HFFc6 (cell line): ENCODE results near the gene TENM3. TPM values are rescaled to one million over a fixed set of nuclear protein-coding genes. Genes with fewer than 3 reads are reported as not detected.
A peak's percentile ranks its signal among the peaks of the same experiment; 100 is the strongest.

ENCODE experiments used
- DNase-seq: peaks from one replicate; pipeline ENCODE4 v3.0.0-alpha.2; 2018
- H3K27ac Mint-ChIP-seq: 2 replicates; pipeline ENCODE4 v1.8.0; 2020; ENCODE audit warnings: mild to moderate bottlenecking, mixed read lengths
- H3K27me3 Mint-ChIP-seq: 2 replicates; pipeline ENCODE4 v1.8.0; 2021; ENCODE audit warnings: mild to moderate bottlenecking, moderate library complexity, mixed read lengths; ENCODE audit not compliant: insufficient read depth
- H3K36me3 Mint-ChIP-seq: 2 replicates; pipeline ENCODE4 v1.8.0; 2021; ENCODE audit warnings: low read depth, mixed read lengths
- H3K4me1 Mint-ChIP-seq: 2 replicates; pipeline ENCODE4 v1.8.0; 2020; ENCODE audit warnings: low read depth, mixed read lengths
- H3K4me3 Mint-ChIP-seq: 2 replicates; pipeline ENCODE4 v1.8.0; 2020; ENCODE audit warnings: mild to moderate bottlenecking, moderate library complexity, mixed read lengths
- H3K9me3 Mint-ChIP-seq: 2 replicates; pipeline ENCODE4 v1.8.0; 2020; ENCODE audit warnings: mild to moderate bottlenecking, mixed read lengths
- total RNA-seq, 6 experiments: library from RNA; stranded (reverse); fragmentation: NEBNext Ultra II Directional; extraction: Animal tissue kit (Norgen Biotek cat#: 25700); gene quantifications; 2 replicates in 1 of 6; 3 replicates in 5 of 6; pipeline ENCODE4 v1.2.3, GENCODE V29; 2021
- TF ChIP-seq, protein P1 (sequence below): fragments of 200-600 bp; sonication (generic); IDR thresholded peaks from 2 replicates; pipeline ENCODE4 v1.5.0; 2021; ENCODE audit warnings: antibody characterized with exemption, mild to moderate bottlenecking

The TENM3 gene
- total RNA-seq, 6 experiments from 2014 or later, result 31.1 to 52.1 (median 42.0) TPM

GRCh38 chr4:182418054-182418734, 175.0 kb downstream of the TENM3 start:
- peaks cover 14% of the 10 kb centered on the region for H3K9me3 Mint-ChIP-seq
- peaks cover 30% of the 10 kb centered on the region for H3K4me1 Mint-ChIP-seq
- no peaks in the 10 kb centered on the region for H3K27me3 Mint-ChIP-seq
- H3K36me3 Mint-ChIP-seq, result peaks cover 9% of the 10 kb centered on the region
- DNase-seq, result no peak
- peak overlapping the region; percentile 83 for H3K4me3 Mint-ChIP-seq
- TF ChIP-seq, protein P1, sequence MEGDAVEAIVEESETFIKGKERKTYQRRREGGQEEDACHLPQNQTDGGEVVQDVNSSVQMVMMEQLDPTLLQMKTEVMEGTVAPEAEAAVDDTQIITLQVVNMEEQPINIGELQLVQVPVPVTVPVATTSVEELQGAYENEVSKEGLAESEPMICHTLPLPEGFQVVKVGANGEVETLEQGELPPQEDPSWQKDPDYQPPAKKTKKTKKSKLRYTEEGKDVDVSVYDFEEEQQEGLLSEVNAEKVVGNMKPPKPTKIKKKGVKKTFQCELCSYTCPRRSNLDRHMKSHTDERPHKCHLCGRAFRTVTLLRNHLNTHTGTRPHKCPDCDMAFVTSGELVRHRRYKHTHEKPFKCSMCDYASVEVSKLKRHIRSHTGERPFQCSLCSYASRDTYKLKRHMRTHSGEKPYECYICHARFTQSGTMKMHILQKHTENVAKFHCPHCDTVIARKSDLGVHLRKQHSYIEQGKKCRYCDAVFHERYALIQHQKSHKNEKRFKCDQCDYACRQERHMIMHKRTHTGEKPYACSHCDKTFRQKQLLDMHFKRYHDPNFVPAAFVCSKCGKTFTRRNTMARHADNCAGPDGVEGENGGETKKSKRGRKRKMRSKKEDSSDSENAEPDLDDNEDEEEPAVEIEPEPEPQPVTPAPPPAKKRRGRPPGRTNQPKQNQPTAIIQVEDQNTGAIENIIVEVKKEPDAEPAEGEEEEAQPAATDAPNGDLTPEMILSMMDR, result no peak
- H3K27ac Mint-ChIP-seq, result peak overlapping the region; percentile 44

GRCh38 chr4:182420189-182420588, 177.0 kb downstream of the TENM3 start:
- no peak overlapping the region for H3K27ac Mint-ChIP-seq
- H3K4me1 Mint-ChIP-seq, result peaks cover 48% of the 10 kb centered on the region
- DNase-seq, result no peak
- no peaks in the 10 kb centered on the region for H3K36me3 Mint-ChIP-seq
- H3K9me3 Mint-ChIP-seq, result no peaks in the 10 kb centered on the region
- no peaks in the 10 kb centered on the region for H3K27me3 Mint-ChIP-seq
- TF ChIP-seq, protein P1, result no peak
- H3K4me3 Mint-ChIP-seq, result no peak overlapping the region

DNA sequence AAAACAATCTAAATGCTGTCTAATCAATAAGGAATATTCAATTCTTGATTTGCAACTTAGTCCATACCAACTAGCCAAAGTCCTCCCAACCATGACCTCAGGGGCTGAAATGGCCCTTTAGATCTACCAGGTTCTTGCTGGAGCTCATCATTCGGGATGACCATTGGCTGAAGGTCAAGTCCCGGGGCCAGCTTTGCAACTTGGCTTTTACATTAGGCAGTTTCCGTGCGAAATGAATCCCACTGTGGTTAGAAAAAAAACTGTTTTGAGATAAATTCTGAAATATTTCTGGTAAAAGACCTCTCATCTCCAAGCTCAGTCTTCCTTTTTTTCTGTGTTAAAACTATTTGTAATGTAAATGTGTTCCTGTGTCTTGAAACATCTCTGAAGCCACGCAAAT, 178.6 kb downstream of the TENM3 start:
- Mint-ChIP-seq H3K4me3 (no peak overlapping the region), H3K27me3 (no peaks in the 10 kb centered on the region), H3K9me3 (no peaks in the 10 kb centered on the region), H3K36me3 (no peaks in the 10 kb centered on the region), H3K4me1 (peaks cover 58% of the 10 kb centered on the region), H3K27ac (no peak overlapping the region)
- no peak for DNase-seq
- TF ChIP-seq, protein P1, result no peak

- no peaks in the 10 kb centered on the region for H3K27me3 Mint-ChIP-seq
- DNase-seq, result no peak
- peaks cover 59% of the 10 kb centered on the region for H3K4me1 Mint-ChIP-seq
- no peak overlapping the region for H3K4me3 Mint-ChIP-seq
- TF ChIP-seq, protein P1, result no peak
- no peak overlapping the region; the same call in 1 of the 2 replicates for H3K27ac Mint-ChIP-seq
- no peaks in the 10 kb centered on the region for H3K36me3 Mint-ChIP-seq
- no peaks in the 10 kb centered on the region for H3K9me3 Mint-ChIP-seq
Measured at GRCh38 chr4:182425302-182425701, 182.1 kb downstream of the TENM3 start.

- Mint-ChIP-seq H3K4me3 (no peak overlapping the region), H3K27me3 (no peaks in the 10 kb centered on the region), H3K27ac (no peak overlapping the region), H3K9me3 (no peaks in the 10 kb centered on the region), H3K4me1 (peaks cover 57% of the 10 kb centered on the region), H3K36me3 (no peaks in the 10 kb centered on the region)
- no peak for DNase-seq
- TF ChIP-seq, protein P1, result no peak
Measured at GRCh38 chr4:182426901-182427300, 183.7 kb downstream of the TENM3 start.
